ENCODE results near the gene LAYN. TPM values are rescaled to one million over a fixed set of nuclear protein-coding genes. Genes with fewer than 3 reads are reported as not detected.

LAYN gene
- total RNA-seq, 1 experiment from 2014 or later: 3.7 TPM

- TF ChIP-seq PRDM15 (CRISPR knock-in tag; IDR thresholded peaks at IDR 0.05) (no peak), TCF7 (CRISPR knock-in tag; IDR thresholded peaks at IDR 0.05; ENCODE audit: low read depth) (no peak)
These were observed 40.8 kb downstream of the LAYN start (continued) for GRCh38 chr11:111581341-111581740.

- ATAC-seq (no peak), DNase-seq (ENCODE audit: low spot score) (no peak)
- ChIA-PET POLR2A (no interaction called here), CTCF (interaction anchor here (1.9 kb wide), 1 partner anchor 127 kb away, joined by 6 read pairs; no protein-coding TSS in a partner anchor)
- Mint-ChIP-seq H3K9me3 (no peaks in the 10 kb centered on the region), H3K36me3 (no peaks in the 10 kb centered on the region), H3K27ac (no peak overlapping the region), H3K27me3 (ENCODE audit: low read depth) (no peaks in the 10 kb centered on the region; the same call in 1 of the 2 replicates), H3K4me3 (no peak overlapping the region), H3K4me1 (peaks cover 17% of the 10 kb centered on the region)
- TF ChIP-seq TP53 (CRISPR knock-in tag; IDR thresholded peaks at IDR 0.05): no peak
- no peak for TF ChIP-seq GRHL2 (CRISPR knock-in tag; IDR thresholded peaks at IDR 0.05; ENCODE audit: insufficient replicate concordance, severe bottlenecking)
- TF ChIP-seq EMX1 (CRISPR knock-in tag; IDR thresholded peaks at IDR 0.05): no peak
- TF ChIP-seq OVOL2 (CRISPR knock-in tag; IDR thresholded peaks at IDR 0.05; ENCODE audit: borderline replicate concordance): no peak
- TF ChIP-seq GABPB1 (CRISPR knock-in tag; IDR thresholded peaks at IDR 0.05): no peak
- TF ChIP-seq RELA (CRISPR knock-in tag; IDR thresholded peaks at IDR 0.05; ENCODE audit: borderline replicate concordance): no peak
- no peak for TF ChIP-seq GTF2I (CRISPR knock-in tag; conservative IDR thresholded peaks at IDR 0.05)
- TF ChIP-seq E2F5 (CRISPR knock-in tag; IDR thresholded peaks at IDR 0.05): no peak
- TF ChIP-seq FOXK1 (CRISPR knock-in tag; IDR thresholded peaks at IDR 0.05): no peak
- TF ChIP-seq NR3C1 (CRISPR knock-in tag; conservative IDR thresholded peaks at IDR 0.05; ENCODE audit: low read depth): no peak
- no peak for TF ChIP-seq MAX (CRISPR knock-in tag; IDR thresholded peaks at IDR 0.05)
- TF ChIP-seq ZSCAN18 (CRISPR knock-in tag; IDR thresholded peaks at IDR 0.05): no peak
These were observed 41.6 kb downstream of the LAYN start for GRCh38 chr11:111582163-111582562.

GRCh38 chr11:111582881-111583280, 42.4 kb downstream of the LAYN start:
- ATAC-seq (no peak), DNase-seq (ENCODE audit: low spot score) (no peak)
- Mint-ChIP-seq H3K36me3 (no peaks in the 10 kb centered on the region), H3K4me3 (no peak overlapping the region), H3K27ac (no peak overlapping the region), H3K4me1 (peaks cover 17% of the 10 kb centered on the region), H3K9me3 (no peaks in the 10 kb centered on the region), H3K27me3 (ENCODE audit: low read depth) (no peaks in the 10 kb centered on the region; the same call in 1 of the 2 replicates)
- ChIA-PET CTCF (interaction anchor here (1.9 kb wide), 1 partner anchor 128 kb away, joined by 6 read pairs; no protein-coding TSS in a partner anchor), POLR2A (no interaction called here)
- TF ChIP-seq OVOL2 (CRISPR knock-in tag; IDR thresholded peaks at IDR 0.05; ENCODE audit: borderline replicate concordance) (no peak), GABPB1 (CRISPR knock-in tag; IDR thresholded peaks at IDR 0.05) (no peak), ZNF232 (CRISPR knock-in tag; IDR thresholded peaks at IDR 0.05) (no peak), FOXP1 (CRISPR knock-in tag; IDR thresholded peaks at IDR 0.05; ENCODE audit: borderline replicate concordance) (no peak), NR1H2 (CRISPR knock-in tag; IDR thresholded peaks at IDR 0.05) (no peak), ZNF396 (CRISPR knock-in tag; IDR thresholded peaks at IDR 0.05; ENCODE audit: borderline replicate concordance) (no peak), ZNF423 (CRISPR knock-in tag; IDR thresholded peaks at IDR 0.05) (no peak), E2F1 (CRISPR knock-in tag; IDR thresholded peaks at IDR 0.05) (no peak), ESRRA (CRISPR knock-in tag; IDR thresholded peaks at IDR 0.05; ENCODE audit: borderline replicate concordance) (no peak), GTF2I (CRISPR knock-in tag; conservative IDR thresholded peaks at IDR 0.05) (no peak), ZNF425 (CRISPR knock-in tag; conservative IDR thresholded peaks at IDR 0.05) (no peak), IRF1 (CRISPR knock-in tag; IDR thresholded peaks at IDR 0.05) (no peak)
